Activated naive CD4-positive, alpha-beta T cell treated with Interleukin-2 at 50 U/mL for 16 hours (primary cell): ENCODE measurements around the gene NACA.
"Not testable (repeated sequence)": the region's sequence is repeated elsewhere in the genome, so short reads cannot be mapped to it uniquely, and the experiment has no call there.

Experiments
- DNase-seq: peaks from one replicate; pipeline ENCODE4 v3.0.0-alpha.2; 2020

Gene NACA

GRCh38 chr12:56723889-56724700, 1.0 kb downstream of the NACA start:
- peak; percentile 25 for DNase-seq

DNA sequence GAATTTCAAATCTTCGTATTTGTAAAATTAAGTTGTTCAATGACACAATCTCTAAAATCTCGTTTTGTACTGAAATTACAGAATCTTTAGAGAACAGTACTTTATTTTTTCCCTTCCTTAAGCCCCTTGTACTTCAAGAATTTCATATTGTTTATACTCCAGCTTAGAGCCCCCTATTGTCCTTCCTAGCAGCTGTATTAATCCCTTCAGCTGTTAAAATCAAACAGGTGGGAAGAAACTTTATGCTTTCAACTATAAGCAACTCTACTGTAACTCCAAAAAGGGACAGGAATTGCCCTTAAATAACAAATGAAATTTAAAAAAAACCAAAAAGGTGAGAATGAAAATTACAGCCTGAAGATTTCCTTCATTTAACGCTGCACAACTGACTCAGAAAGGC, 1.7 kb downstream of the NACA start:
- no peak for DNase-seq

DNA sequence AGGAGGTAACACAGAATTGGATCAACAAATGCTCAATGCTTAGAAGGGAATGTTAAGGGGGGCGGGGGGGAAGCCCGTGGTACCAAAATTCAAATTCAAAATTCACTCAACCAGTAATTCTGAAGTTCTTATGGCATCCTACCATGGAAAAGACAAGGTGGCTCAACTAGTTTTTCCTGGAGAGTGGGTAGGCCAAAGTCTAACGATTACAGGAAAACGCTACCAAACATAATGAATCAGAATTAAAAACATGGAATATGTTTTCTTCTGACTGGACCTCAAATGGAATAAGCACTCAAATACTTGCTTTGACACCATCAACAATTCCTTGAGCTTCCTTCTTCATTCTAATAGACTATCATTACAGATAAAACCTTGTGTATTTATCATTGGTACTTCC, 2.3 kb downstream of the NACA start:
- DNase-seq, result no peak

GRCh38 chr12:56721721-56722120, 3.4 kb downstream of the NACA start:
- DNase-seq, result no peak

DNA sequence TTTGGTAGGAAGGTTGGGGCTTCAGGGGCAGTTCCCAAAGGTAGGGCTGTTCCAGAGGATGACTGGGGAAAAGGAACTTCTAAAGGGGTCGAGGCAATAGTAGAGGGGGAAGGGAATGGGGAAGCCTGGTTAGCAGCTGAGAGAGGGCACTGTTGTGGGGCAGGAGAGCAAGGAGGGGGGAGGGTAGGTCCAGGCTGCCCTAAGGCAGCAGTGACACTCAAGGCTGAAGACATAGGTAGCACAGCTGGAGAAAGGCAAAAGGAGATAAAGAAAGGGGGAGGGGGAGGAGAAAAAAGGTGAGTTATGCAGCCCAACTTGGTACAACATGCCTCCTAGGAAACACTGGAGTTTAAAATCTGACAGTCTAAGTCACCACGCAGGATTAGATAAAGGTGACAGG, 3.9 kb downstream of the NACA start:
- DNase-seq, result no peak

GRCh38 chr12:56720731-56721151, 4.4 kb downstream of the NACA start:
- no peak for DNase-seq

DNA sequence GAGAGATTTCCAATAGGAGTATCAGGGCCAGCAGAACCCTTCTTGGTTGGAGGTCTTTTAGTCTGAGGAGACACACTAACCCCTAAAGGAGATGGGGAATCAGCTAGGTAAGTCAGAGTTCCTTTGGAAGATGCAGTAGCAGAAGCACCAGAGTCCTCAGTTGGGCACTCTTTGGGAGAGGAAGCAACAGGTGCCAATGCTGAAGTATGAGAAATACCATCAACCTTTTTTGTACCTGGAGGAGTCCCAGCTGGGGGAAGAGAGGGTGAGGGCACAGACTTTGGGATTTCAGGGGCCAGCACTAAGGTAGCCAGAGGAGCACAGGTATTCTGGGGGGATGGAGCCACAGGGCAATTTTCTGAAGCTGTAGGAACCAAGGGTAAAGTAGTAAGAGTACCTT, 6.0 kb downstream of the NACA start:
- DNase-seq, result no peak

- DNase-seq, result no peak
These were observed 6.5 kb downstream of the NACA start for GRCh38 chr12:56718636-56719035.

DNA sequence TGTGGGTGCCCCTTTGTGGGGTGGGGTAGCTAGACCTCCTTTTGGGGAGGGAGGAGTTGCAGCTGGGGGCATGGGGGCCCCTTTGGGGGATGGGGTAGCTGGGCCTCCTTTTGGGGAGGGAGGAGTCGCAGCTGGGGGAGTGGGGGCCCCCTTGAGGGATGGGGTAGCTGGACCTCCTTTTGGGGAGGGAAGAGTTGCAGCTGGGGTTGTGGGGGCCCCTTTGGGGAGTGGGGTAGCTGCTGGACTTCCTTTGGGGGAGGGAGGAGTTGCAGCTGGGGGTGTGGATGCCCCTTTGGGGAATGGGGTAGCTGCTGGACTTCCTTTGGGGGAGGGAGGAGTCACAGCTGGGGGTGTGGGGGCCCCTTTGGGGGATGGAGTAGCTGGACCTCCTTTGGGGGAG, 7.0 kb downstream of the NACA start:
- DNase-seq, result no peak

DNA sequence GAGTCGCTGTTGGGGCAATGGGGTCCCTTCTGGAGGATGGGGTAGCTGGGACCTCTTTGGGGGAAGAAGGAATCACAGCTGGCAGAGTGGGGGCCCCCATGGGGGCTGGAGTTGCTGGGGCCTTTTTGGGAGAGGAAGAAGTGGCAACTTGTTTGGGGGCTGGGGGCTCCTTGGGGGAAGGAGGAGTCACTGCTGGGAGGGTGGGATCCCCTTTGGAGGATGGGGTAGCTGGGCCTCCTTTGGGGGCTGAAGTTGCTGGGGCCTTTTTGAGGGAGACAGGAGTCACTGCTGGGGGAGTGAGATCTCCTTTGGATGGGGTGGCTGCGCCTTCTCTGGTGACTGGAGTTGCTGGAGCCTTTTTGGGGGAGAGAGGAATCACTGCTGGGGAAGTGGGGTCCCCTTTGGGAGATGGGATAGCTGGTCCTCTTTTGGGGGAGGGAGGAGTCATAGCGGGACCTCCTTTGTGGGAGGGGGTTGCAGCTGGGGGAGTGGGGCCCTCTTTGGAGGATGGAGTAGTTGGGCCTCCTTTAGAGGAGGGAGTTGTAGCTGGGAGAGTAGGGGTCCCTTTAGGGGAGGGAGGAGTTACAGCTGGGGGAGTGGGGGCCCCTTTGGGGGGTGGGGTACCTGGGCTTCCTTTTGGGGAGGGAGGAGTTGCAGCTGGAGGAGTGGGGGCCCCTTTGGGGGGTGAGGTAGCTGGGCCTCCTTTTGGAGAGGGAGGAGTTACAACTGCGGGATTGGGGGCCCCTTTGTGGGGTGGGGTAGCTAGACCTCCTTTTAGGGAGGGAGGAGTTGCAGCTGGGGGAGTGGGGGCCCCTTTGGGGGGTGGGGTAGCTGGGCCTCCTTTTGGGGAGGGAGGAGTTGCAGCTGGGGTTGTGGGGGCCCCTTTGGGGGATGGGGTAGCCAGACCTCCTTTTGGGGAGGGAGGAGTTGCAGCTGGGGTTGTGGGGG, 7.9 kb downstream of the NACA start:
- DNase-seq, result no peak

DNA sequence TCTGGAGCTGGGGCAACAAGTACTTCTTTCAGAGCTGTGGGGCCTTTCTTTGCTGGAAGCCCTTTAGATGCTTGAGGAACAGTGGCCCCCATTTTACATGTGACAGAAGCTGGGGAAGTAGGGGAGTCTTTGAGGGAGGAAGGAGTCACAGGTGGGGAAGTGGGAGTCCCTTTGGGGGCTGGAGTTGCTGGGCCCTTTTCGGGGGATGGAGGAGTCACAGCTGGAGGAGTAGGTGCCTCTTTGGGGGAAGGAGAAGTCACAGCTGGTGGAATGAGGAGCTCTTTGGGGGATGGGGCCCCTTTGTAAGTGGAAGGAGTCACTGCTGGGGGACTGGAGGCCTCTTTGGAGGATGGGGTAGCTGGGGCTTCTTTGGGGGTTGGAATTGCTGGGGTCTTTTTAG, 8.6 kb downstream of the NACA start:
- no peak for DNase-seq

DNA sequence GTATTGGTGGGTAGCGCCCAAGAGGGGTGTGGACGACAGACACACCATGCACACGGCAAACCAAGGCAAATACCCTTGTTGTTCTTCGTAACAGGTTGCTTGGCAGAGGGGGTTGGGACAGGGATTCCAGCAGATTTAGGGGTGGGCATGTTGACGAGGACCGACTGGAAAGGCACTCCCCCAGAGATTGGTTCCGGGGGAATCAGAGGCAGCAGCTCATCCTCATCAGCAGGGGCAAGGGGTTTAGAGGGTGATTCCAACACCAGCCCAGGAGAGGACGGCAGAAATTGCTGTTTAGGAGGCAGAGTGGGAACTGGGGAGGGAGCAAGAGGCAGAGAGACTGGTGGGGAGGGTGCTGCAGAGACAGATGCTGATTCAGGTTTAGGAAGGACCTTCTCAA, 9.3 kb downstream of the NACA start:
- DNase-seq, result no peak

GRCh38 chr12:56714431-56714929, 10.6 kb downstream of the NACA start:
- no peak for DNase-seq

- no peak for DNase-seq
These were observed 11.8 kb downstream of the NACA start for GRCh38 chr12:56713345-56713744.

GRCh38 chr12:56709759-56710376, 15.2 kb downstream of the NACA start:
- DNase-seq, result no peak

- DNase-seq, result not testable (repeated sequence)
These were observed 20.6 kb downstream of the NACA start for GRCh38 chr12:56704522-56704921.

GRCh38 chr12:56699020-56699661, 26.0 kb downstream of the NACA start:
- no peak for DNase-seq

DNA sequence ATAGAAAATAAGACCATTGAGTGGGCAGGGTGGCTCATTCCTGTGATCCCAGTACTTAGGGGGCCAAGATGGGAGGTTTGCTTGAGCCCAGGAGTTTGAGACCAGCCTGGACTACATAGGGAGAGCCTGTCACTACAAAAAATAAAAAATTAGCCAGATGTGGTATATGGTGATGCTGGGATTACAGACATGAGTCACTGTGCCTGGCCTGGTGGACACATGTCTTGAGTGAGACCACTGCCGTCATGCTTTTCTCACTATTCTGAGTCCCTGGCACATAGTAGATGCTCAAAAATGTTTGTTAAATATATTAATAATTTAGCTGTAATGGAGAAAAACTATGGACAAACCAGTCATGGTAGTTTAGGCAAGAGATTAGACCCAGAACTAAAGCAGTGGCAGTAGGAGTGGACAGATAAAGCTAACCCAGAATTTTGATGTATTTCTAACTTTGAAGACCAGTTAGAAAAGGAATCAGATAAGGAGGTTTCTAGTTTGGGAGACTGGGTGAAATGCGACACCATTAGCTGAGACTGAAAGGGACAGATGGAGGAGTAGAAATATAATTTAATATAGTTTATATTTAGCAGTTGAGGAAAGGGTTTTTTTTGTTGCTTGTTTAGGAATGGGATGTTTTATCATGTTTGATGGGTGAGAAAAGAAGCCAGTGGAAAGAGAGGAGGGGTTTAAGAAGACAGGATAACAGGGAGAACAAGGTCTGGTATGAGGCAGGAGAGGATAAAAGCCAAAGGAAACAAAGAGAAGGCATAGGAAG, 29.6 kb downstream of the NACA start:
- DNase-seq, result no peak

- DNase-seq, result no peak
These were observed 30.9 kb downstream of the NACA start for GRCh38 chr12:56694161-56694560.

DNA sequence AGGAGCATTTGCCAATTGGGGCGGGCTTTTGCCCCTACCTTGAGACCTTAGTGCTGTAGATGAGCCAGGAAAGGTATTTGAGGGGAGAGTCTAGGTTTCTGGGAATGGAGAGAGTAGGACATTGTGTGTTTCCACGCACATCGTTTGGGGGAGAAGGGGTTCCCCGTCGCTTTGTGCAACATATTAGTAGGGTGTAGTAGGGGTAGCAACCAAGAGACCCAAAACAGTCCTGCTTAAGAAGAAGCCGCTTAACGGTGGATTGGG, 36.3 kb downstream of the NACA start:
- no peak for DNase-seq

DNA sequence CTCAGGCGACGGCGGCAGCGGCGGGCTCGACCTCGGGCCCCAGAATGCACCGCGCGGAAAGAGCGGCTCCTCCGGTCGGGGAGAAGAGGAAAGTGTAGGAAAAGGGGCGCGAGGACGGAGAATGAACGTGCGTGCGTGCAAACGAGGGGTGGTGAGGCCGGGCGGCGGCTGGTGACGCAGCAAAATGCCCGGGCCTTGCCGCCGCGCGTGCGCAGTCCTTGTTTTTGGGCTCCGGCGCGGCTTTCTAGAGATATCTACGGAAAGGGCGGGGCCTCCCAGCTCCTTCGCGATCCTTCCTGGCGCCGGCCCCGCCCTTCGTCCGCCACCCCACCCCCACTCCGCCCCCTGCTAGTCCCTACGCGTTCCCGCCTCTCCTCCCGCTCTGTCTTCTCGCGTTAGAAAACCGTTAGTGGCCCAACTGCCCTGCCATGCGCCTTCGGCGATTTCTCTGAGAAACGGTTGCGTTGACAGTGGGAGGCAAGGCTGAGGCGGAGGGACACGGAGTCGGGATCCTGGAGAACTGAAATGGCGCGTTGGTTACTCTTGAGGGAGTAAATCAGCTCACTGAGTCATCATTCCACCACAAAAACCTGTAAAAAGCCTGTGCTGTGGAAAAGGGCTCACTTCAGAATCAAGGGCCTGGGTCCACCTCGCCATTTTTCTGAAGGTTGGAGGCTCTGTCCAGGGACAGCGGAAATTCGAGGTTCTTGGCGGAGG, 36.8 kb downstream of the NACA start, which contains the start of gene PTGES3:
Gene PTGES3 (minus strand): TSS at position 156 of the 717 bp plus-strand sequence. CDS start 285 bp downstream, outside the sequence.
- DNase-seq, result peak; percentile 97
